NK-92 treated with Interleukin-12 subunit alpha and Interleukin-12 subunit beta, amount 100 ng/mL, for 24 hours (cell line): ENCODE results near the gene FAM193A.
"Not testable (repeated sequence)": the region's sequence is repeated elsewhere in the genome, so short reads cannot be mapped to it uniquely, and the experiment has no call there.

Experiments used
- DNase-seq: peaks from one replicate; lab custom pipeline; 2025; lab: John Stamatoyannopoulos, UW

FAM193A gene

GRCh38 chr4:2516635-2517034 lies 19.8 kb upstream of the FAM193A start:
- no peak for DNase-seq

- DNase-seq: no peak
These were observed 9.9 kb upstream of the FAM193A start for GRCh38 chr4:2526559-2526958.

GRCh38 chr4:2534904-2535375 lies 1.5 kb upstream of the FAM193A start:
- DNase-seq: no peak

GRCh38 chr4:2535376-2536192 lies 863 bp upstream of the FAM193A start:
- peak; percentile 69 for DNase-seq

- peak; percentile 51 for DNase-seq
These were observed 774 bp downstream of the FAM193A start for GRCh38 chr4:2537011-2537830.

- DNase-seq: not testable (repeated sequence)
These were observed 7.2 kb downstream of the FAM193A start for GRCh38 chr4:2543580-2544191.

GRCh38 chr4:2545321-2546013 lies 9.0 kb downstream of the FAM193A start:
- no peak for DNase-seq

GRCh38 chr4:2546286-2546823 lies 9.9 kb downstream of the FAM193A start:
- DNase-seq: no peak

- DNase-seq: not testable (repeated sequence)
These were observed 10.7 kb downstream of the FAM193A start for GRCh38 chr4:2546961-2547691.

- no peak for DNase-seq
These were observed 14.7 kb downstream of the FAM193A start for GRCh38 chr4:2551118-2551517.

- DNase-seq: no peak
These were observed 16.4 kb downstream of the FAM193A start for GRCh38 chr4:2552806-2553205.

GRCh38 chr4:2558301-2558700 lies 21.9 kb downstream of the FAM193A start:
- DNase-seq: no peak

- DNase-seq: no peak
These were observed 23.7 kb downstream of the FAM193A start for GRCh38 chr4:2560167-2560566.

- no peak for DNase-seq
These were observed 29.1 kb downstream of the FAM193A start for GRCh38 chr4:2565533-2565932.

- no peak for DNase-seq
These were observed 33.6 kb downstream of the FAM193A start for GRCh38 chr4:2570036-2570435.

- DNase-seq: no peak
These were observed 34.2 kb downstream of the FAM193A start for GRCh38 chr4:2570551-2571222.

- no peak for DNase-seq
These were observed 35.6 kb downstream of the FAM193A start for GRCh38 chr4:2572076-2572475.

GRCh38 chr4:2572866-2573265 lies 36.4 kb downstream of the FAM193A start:
- DNase-seq: no peak

- no peak for DNase-seq
These were observed 37.6 kb downstream of the FAM193A start for GRCh38 chr4:2574009-2574408.

- DNase-seq: no peak
These were observed 38.4 kb downstream of the FAM193A start for GRCh38 chr4:2574863-2575262.
